Measurements from ENCODE around the gene DDX54. TPM values are rescaled to one million over a fixed set of nuclear protein-coding genes. Genes with fewer than 3 reads are reported as not detected.
A peak's percentile ranks its signal among the peaks of the same experiment; 100 is the strongest.

The DDX54 gene
- polyA plus RNA-seq, 3 donors = 7.9 to 32.2 (median 13.6) TPM

DNA sequence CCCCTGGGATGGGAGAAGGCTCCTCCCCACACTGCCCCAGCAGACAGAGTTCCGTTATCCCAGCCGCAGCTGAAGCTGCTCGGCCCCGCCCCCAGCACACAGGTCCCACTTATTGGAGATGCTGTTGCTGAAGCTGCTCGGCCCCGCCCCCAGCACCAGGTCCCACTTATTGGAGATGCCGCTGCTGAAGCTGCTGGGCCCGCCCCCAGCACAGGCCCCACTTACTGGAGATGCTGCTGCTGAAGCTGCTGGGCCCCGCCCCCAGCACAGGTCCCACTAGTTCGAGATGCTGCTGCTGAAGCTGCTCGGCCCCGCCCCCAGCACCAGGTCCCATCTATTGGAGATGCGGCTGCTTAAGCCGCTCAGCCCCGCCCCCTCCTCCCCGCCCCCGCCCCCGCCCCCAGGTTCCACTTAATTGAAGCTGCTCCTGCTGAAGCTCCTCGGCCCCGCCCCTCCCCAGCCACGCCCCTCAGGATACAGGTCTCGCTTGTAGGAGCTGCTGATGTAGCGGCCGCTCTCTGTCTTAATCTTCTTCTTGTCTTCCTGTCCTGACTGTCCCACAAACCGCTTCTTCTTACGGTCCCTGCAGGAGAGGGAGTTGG lies 23.8 kb downstream of the DDX54 start:
- H3K79me2 ChIP-seq (ENCODE audit: insufficient read depth, low read length) = no peaks in the 10 kb centered on the region

DNA sequence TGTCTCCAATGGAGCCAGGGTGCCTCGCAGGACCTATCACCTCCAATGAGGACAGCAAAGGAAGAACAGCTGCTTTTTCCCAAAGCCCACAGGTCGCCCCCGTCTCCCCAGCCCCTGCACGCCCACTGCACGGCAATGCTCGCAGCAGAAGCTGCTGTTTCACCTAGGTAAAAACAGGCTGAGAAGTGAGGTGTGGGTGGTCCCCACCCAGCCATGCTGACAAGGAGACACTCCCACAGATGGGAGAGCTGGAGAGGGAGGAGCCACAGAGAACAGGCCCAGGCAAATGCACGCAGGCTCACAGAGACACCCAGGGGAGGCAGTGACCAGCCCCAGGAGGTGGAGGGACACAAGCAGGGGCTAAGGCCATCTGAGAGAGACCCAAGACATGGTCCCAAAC lies 25.3 kb downstream of the DDX54 start:
- Histone ChIP-seq H3K27ac (ENCODE audit: low read depth in 1 of 2, low read length in 2 of 2) (no peak overlapping the region), H3K36me3 (replicated peaks in 1 of 2; ENCODE audit: control insufficient read depth in 1 of 2, insufficient read depth in 2 of 2, low read length in 2 of 2) (peaks cover 68 to 76% of the 10 kb centered on the region in 2 donors), H2AFZ (ENCODE audit: insufficient read depth, low read depth, low read length, poor library complexity, severe bottlenecking) (no peak overlapping the region), H4K20me1 (ENCODE audit: insufficient read depth, low read length) (no peaks in the 10 kb centered on the region), H3K4me1 (ENCODE audit: control insufficient read depth in 1 of 2, insufficient read depth in 2 of 2, low read length in 2 of 2) (peaks cover 0 to 10% of the 10 kb centered on the region in 2 donors), H3K27me3 (ENCODE audit: control insufficient read depth in 2 of 2, insufficient read depth in 2 of 2, low read length in 2 of 2) (peaks cover 6 to 12% of the 10 kb centered on the region in 2 donors), H3K9me3 (replicated peaks in 1 of 2; ENCODE audit: control insufficient read depth in 1 of 2, insufficient read depth in 1 of 2, low read length in 2 of 2) (peaks cover 0 to 6% of the 10 kb centered on the region in 2 donors), H3K4me3 (replicated peaks in 1 of 3; ENCODE audit: low read depth in 2 of 3, low read length in 3 of 3) (no peak overlapping the region), H3K79me2 (ENCODE audit: insufficient read depth, low read length) (no peaks in the 10 kb centered on the region), H3K9ac (ENCODE audit: insufficient read depth, low read length, poor library complexity, severe bottlenecking) (no peak overlapping the region), H3K4me2 (replicated peaks; ENCODE audit: extremely low read depth, low read length, poor library complexity, severe bottlenecking) (no peak overlapping the region)
- 100% methylated on average over 6 of the region's 7 CpGs for WGBS (ENCODE audit: insufficient coverage)
- Mint-ChIP-seq H3K27ac (peak overlapping the region in 1 of 7 donors; percentile 64), H3K4me3 (no peak overlapping the region), H3K36me3 (peaks cover 80% of the 10 kb centered on the region in 2 donors), H3K4me1 (peaks cover 9% of the 10 kb centered on the region), H3K27me3 (ENCODE audit: low read depth in 3 of 3) (peaks cover 14 to 18% (median 16%) of the 10 kb centered on the region in 3 donors), H3K9me3 (peaks cover 0 to 5% (median 0%) of the 10 kb centered on the region in 7 donors)
- intact Hi-C loops (cut with micrococcal nuclease) = loop anchor here in 1 of 2 donors (10.0 kb wide), 1 partner anchor 275 kb away; no protein-coding TSS in a partner anchor
- DNase-seq = no peak
- TF ChIP-seq, protein P1, sequence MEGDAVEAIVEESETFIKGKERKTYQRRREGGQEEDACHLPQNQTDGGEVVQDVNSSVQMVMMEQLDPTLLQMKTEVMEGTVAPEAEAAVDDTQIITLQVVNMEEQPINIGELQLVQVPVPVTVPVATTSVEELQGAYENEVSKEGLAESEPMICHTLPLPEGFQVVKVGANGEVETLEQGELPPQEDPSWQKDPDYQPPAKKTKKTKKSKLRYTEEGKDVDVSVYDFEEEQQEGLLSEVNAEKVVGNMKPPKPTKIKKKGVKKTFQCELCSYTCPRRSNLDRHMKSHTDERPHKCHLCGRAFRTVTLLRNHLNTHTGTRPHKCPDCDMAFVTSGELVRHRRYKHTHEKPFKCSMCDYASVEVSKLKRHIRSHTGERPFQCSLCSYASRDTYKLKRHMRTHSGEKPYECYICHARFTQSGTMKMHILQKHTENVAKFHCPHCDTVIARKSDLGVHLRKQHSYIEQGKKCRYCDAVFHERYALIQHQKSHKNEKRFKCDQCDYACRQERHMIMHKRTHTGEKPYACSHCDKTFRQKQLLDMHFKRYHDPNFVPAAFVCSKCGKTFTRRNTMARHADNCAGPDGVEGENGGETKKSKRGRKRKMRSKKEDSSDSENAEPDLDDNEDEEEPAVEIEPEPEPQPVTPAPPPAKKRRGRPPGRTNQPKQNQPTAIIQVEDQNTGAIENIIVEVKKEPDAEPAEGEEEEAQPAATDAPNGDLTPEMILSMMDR (IDR thresholded peaks at IDR 0.05) = no peak

More for the DNA sequence above, 23.8 kb downstream of the DDX54 start:
- no peaks in the 10 kb centered on the region for H3K4me1 Mint-ChIP-seq
- peaks cover 0 to under 1% (median 0%) of the 10 kb centered on the region in 7 donors for H3K9me3 Mint-ChIP-seq
- H3K9ac ChIP-seq (ENCODE audit: insufficient read depth, low read length, poor library complexity, severe bottlenecking) = no peak overlapping the region
- no peaks in the 10 kb centered on the region for H3K4me1 ChIP-seq (ENCODE audit: control insufficient read depth in 1 of 2, insufficient read depth in 2 of 2, low read length in 2 of 2)
- peaks cover 84 to 91% of the 10 kb centered on the region in 2 donors for H3K36me3 ChIP-seq (replicated peaks in 1 of 2; ENCODE audit: control insufficient read depth in 1 of 2, insufficient read depth in 2 of 2, low read length in 2 of 2)
- H3K4me3 ChIP-seq (replicated peaks in 1 of 3; ENCODE audit: low read depth in 2 of 3, low read length in 3 of 3) = no peak overlapping the region
- no peak overlapping the region for H3K4me3 Mint-ChIP-seq
- H3K27ac ChIP-seq (ENCODE audit: low read depth in 1 of 2, low read length in 2 of 2) = no peak overlapping the region
- TF ChIP-seq, protein P1 (IDR thresholded peaks at IDR 0.05) = no peak
- no peak overlapping the region for H3K4me2 ChIP-seq (replicated peaks; ENCODE audit: extremely low read depth, low read length, poor library complexity, severe bottlenecking)
- peaks cover 92 to 96% of the 10 kb centered on the region in 2 donors for H3K36me3 Mint-ChIP-seq
- peak overlapping the region in 2 of 7 donors; percentile 47 to 78 for H3K27ac Mint-ChIP-seq
- no peak for DNase-seq
- no peaks in the 10 kb centered on the region for H3K27me3 ChIP-seq (ENCODE audit: control insufficient read depth in 2 of 2, insufficient read depth in 2 of 2, low read length in 2 of 2)
- no peak overlapping the region for H2AFZ ChIP-seq (ENCODE audit: insufficient read depth, low read depth, low read length, poor library complexity, severe bottlenecking)
- intact Hi-C loops (cut with micrococcal nuclease) = no loop called here
- no peaks in the 10 kb centered on the region for H3K9me3 ChIP-seq (replicated peaks in 1 of 2; ENCODE audit: control insufficient read depth in 1 of 2, insufficient read depth in 1 of 2, low read length in 2 of 2)
- H3K27me3 Mint-ChIP-seq (ENCODE audit: low read depth in 3 of 3) = peaks cover 2 to 3% (median 2%) of the 10 kb centered on the region in 3 donors
- WGBS (ENCODE audit: insufficient coverage) = 92% methylated on average over 10 of the region's 26 CpGs
- no peaks in the 10 kb centered on the region for H4K20me1 ChIP-seq (ENCODE audit: insufficient read depth, low read length)
